Activated CD4-positive, alpha-beta T cell treated with anti-CD3 and anti-CD28 coated beads for 36 hours (primary cell): ENCODE results near the gene GCSH. TPM values are rescaled to one million over a fixed set of nuclear protein-coding genes. Genes with fewer than 3 reads are reported as not detected.

Experiments
- ATAC-seq: fragments of 200-7000 bp; cut with Tn5 transposase; one replicate; pipeline ENCODE4 v1.10.0; 2021; ENCODE audit warnings: mild to moderate bottlenecking, moderate library complexity
- CTCF ChIA-PET: fragments of 350-600 bp; sonication (Branson Sonifier 250); formaldehyde crosslinking; loops from one replicate; lab custom pipeline; 2021; ENCODE audit warnings: antibody characterized with exemption; lab: Charles Lee
- POLR2A ChIA-PET: fragments of 350-600 bp; sonication (Branson Sonifier 250); formaldehyde crosslinking; loops from one replicate; lab custom pipeline; 2021; ENCODE audit warnings: antibody characterized with exemption, inconsistent platforms; lab: Charles Lee
- DNase-seq: peaks from one replicate; pipeline ENCODE4 v3.0.0-alpha.2; 2020
- H3K27ac Mint-ChIP-seq: one replicate; pipeline ENCODE4 v1.8.0; 2021; ENCODE audit warnings: mixed read lengths
- H3K27me3 Mint-ChIP-seq: one replicate; pipeline ENCODE4 v1.8.0; 2021; ENCODE audit warnings: mixed read lengths
- H3K36me3 Mint-ChIP-seq: one replicate; pipeline ENCODE4 v1.8.0; 2021; ENCODE audit warnings: low read depth, mixed read lengths
- H3K4me1 Mint-ChIP-seq: one replicate; pipeline ENCODE4 v1.8.0; 2021; ENCODE audit warnings: mixed read lengths
- H3K4me3 Mint-ChIP-seq: one replicate; pipeline ENCODE4 v1.8.0; 2021; ENCODE audit warnings: mild to moderate bottlenecking, moderate library complexity, mixed read lengths
- H3K9me3 Mint-ChIP-seq: one replicate; pipeline ENCODE4 v1.8.0; 2021; ENCODE audit warnings: low read depth, mixed read lengths
- intact Hi-C, 2 experiments: fragments of 100-400 bp; cut with DNase I in 1 of 2; cut with micrococcal nuclease in 1 of 2; formaldehyde crosslinking; loops; one replicate each; pipeline versions ENCODE4 v1.14.2 to v1.15.1; 2022 to 2024; cut with DNase I, micrococcal nuclease
- total RNA-seq, 2 experiments: library from RNA; stranded (reverse); gene quantifications; one replicate each; pipeline ENCODE4 v1.2.3, GENCODE V29; 2021

GCSH gene
- total RNA-seq, 2 experiments from 2014 or later: 22.2 to 24.9 TPM

- Mint-ChIP-seq H3K27ac (no peak overlapping the region), H3K9me3 (no peaks in the 10 kb centered on the region), H3K4me1 (peaks cover 7% of the 10 kb centered on the region), H3K36me3 (no peaks in the 10 kb centered on the region), H3K4me3 (no peak overlapping the region), H3K27me3 (no peaks in the 10 kb centered on the region)
- ChIA-PET POLR2A (no interaction called here), CTCF (interaction anchor here (2.8 to 5.4 kb wide), 2 partner anchors 38 to 70 kb away, joined by 8 to 51 read pairs; partner anchors contain the start of gene ATMIN)
- intact Hi-C loops: no loop called here
- DNase-seq (no peak), ATAC-seq (no peak)
These were observed 22.4 kb downstream of the GCSH start for GRCh38 chr16:81073560-81074330.

GRCh38 chr16:81071805-81072204 is 24.4 kb downstream of the GCSH start:
- intact Hi-C loops: no loop called here
- ChIA-PET POLR2A (no interaction called here), CTCF (no interaction called here)
- ATAC-seq (no peak), DNase-seq (no peak)
- Mint-ChIP-seq H3K36me3 (no peaks in the 10 kb centered on the region), H3K27me3 (no peaks in the 10 kb centered on the region), H3K4me1 (peaks cover 5% of the 10 kb centered on the region), H3K9me3 (no peaks in the 10 kb centered on the region), H3K4me3 (no peak overlapping the region), H3K27ac (no peak overlapping the region)

- intact Hi-C loops: no loop called here
- DNase-seq: no peak
- Mint-ChIP-seq H3K4me1 (peaks cover 8% of the 10 kb centered on the region), H3K27me3 (no peaks in the 10 kb centered on the region), H3K27ac (no peak overlapping the region), H3K4me3 (no peak overlapping the region), H3K36me3 (no peaks in the 10 kb centered on the region), H3K9me3 (no peaks in the 10 kb centered on the region)
- POLR2A ChIA-PET: no interaction called here
- ATAC-seq: no peak
- CTCF ChIA-PET: interaction anchor here (0.6 kb wide), 1 partner anchor 35 kb away, joined by 3 read pairs; the partner anchor contains the start of gene ATMIN
These were observed 25.2 kb downstream of the GCSH start for GRCh38 chr16:81070979-81071378.

DNA sequence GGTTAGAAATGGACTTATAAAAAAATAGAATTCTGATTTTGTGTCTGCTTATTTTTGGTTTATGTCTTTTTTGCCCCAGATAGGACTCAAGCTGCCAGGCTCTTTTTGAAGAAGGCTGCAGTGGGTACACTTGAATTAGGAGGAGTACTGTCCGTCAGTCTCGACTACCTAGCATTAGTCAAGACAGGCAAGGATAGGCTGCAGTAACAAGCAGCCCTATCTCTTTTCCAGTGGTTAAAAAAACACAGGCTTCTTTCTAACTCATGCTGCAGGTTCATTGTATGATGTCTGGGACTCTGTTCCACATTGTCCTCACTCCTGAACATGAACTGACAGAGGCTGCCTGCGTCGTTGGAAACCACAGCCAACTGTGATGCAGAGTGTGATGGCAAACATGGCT is 27.1 kb downstream of the GCSH start:
- no peaks in the 10 kb centered on the region for H3K36me3 Mint-ChIP-seq
- H3K27me3 Mint-ChIP-seq: no peaks in the 10 kb centered on the region
- no peak overlapping the region for H3K27ac Mint-ChIP-seq
- H3K4me3 Mint-ChIP-seq: no peak overlapping the region
- DNase-seq: no peak
- no peaks in the 10 kb centered on the region for H3K9me3 Mint-ChIP-seq
- ChIA-PET POLR2A (no interaction called here), CTCF (no interaction called here)
- no peak for ATAC-seq
- intact Hi-C loops: no loop called here
- peaks cover 4% of the 10 kb centered on the region for H3K4me1 Mint-ChIP-seq

GRCh38 chr16:81067166-81067565 is 29.0 kb downstream of the GCSH start:
- ChIA-PET CTCF (interaction anchor here (1.4 kb wide), 1 partner anchor 9 kb away, joined by 3 read pairs; no protein-coding TSS in a partner anchor), POLR2A (no interaction called here)
- peaks cover 4% of the 10 kb centered on the region for H3K4me1 Mint-ChIP-seq
- intact Hi-C loops: no loop called here
- DNase-seq (no peak), ATAC-seq (no peak)
- H3K9me3 Mint-ChIP-seq: no peaks in the 10 kb centered on the region
- H3K4me3 Mint-ChIP-seq: no peak overlapping the region
- no peaks in the 10 kb centered on the region for H3K36me3 Mint-ChIP-seq
- no peak overlapping the region for H3K27ac Mint-ChIP-seq
- H3K27me3 Mint-ChIP-seq: no peaks in the 10 kb centered on the region

DNA sequence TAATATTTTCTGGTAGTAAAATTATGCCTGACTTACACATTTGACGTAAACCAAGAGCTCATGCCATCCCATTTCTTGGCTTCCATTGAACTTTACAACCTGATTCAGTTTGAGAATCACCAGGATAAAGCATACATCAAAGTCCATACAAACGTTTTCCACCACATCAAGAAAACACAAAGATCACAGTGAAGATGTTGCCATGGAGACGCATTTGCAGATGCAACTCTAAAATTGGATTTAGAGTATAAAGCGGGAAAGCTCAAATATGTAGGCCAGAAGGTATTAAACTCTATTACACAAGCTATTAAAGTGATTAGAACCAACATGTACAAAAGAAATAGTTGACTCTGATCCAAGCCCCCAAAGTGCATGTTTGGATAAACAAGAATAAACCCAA is 29.5 kb downstream of the GCSH start:
- ATAC-seq (no peak), DNase-seq (no peak)
- no peaks in the 10 kb centered on the region for H3K36me3 Mint-ChIP-seq
- no peak overlapping the region for H3K4me3 Mint-ChIP-seq
- no peak overlapping the region for H3K27ac Mint-ChIP-seq
- POLR2A ChIA-PET: no interaction called here
- CTCF ChIA-PET: interaction anchor here (1.4 kb wide), 1 partner anchor 8 kb away, joined by 3 read pairs; no protein-coding TSS in a partner anchor
- H3K9me3 Mint-ChIP-seq: no peaks in the 10 kb centered on the region
- peaks cover 4% of the 10 kb centered on the region for H3K4me1 Mint-ChIP-seq
- no peaks in the 10 kb centered on the region for H3K27me3 Mint-ChIP-seq
- intact Hi-C loops: no loop called here

GRCh38 chr16:81061871-81062608 is 34.2 kb downstream of the GCSH start:
- Mint-ChIP-seq H3K27me3 (no peaks in the 10 kb centered on the region), H3K27ac (no peak overlapping the region), H3K9me3 (no peaks in the 10 kb centered on the region), H3K36me3 (no peaks in the 10 kb centered on the region), H3K4me3 (no peak overlapping the region), H3K4me1 (peaks cover 4% of the 10 kb centered on the region)
- ChIA-PET POLR2A (no interaction called here), CTCF (no interaction called here)
- ATAC-seq: no peak
- DNase-seq: no peak
- intact Hi-C loops: no loop called here

GRCh38 chr16:81061307-81061640 is 34.9 kb downstream of the GCSH start:
- ChIA-PET CTCF (no interaction called here), POLR2A (no interaction called here)
- no peak overlapping the region for H3K27ac Mint-ChIP-seq
- no peaks in the 10 kb centered on the region for H3K9me3 Mint-ChIP-seq
- H3K4me3 Mint-ChIP-seq: no peak overlapping the region
- no peaks in the 10 kb centered on the region for H3K4me1 Mint-ChIP-seq
- DNase-seq (no peak), ATAC-seq (no peak)
- H3K36me3 Mint-ChIP-seq: no peaks in the 10 kb centered on the region
- intact Hi-C loops: no loop called here
- no peaks in the 10 kb centered on the region for H3K27me3 Mint-ChIP-seq

GRCh38 chr16:81060576-81061306 is 35.5 kb downstream of the GCSH start:
- ChIA-PET CTCF (no interaction called here), POLR2A (no interaction called here)
- H3K9me3 Mint-ChIP-seq: no peaks in the 10 kb centered on the region
- no peaks in the 10 kb centered on the region for H3K36me3 Mint-ChIP-seq
- DNase-seq (no peak), ATAC-seq (no peak)
- H3K4me1 Mint-ChIP-seq: no peaks in the 10 kb centered on the region
- H3K27me3 Mint-ChIP-seq: no peaks in the 10 kb centered on the region
- no peak overlapping the region for H3K4me3 Mint-ChIP-seq
- intact Hi-C loops: no loop called here
- H3K27ac Mint-ChIP-seq: no peak overlapping the region

- ChIA-PET POLR2A (no interaction called here), CTCF (no interaction called here)
- no peak overlapping the region for H3K27ac Mint-ChIP-seq
- DNase-seq (no peak), ATAC-seq (no peak)
- peaks cover 13% of the 10 kb centered on the region for H3K9me3 Mint-ChIP-seq
- peaks cover 4% of the 10 kb centered on the region for H3K36me3 Mint-ChIP-seq
- no peaks in the 10 kb centered on the region for H3K4me1 Mint-ChIP-seq
- intact Hi-C loops: no loop called here
- no peak overlapping the region for H3K4me3 Mint-ChIP-seq
- no peaks in the 10 kb centered on the region for H3K27me3 Mint-ChIP-seq
These were observed 42.4 kb downstream of the GCSH start for GRCh38 chr16:81053761-81054160.

DNA sequence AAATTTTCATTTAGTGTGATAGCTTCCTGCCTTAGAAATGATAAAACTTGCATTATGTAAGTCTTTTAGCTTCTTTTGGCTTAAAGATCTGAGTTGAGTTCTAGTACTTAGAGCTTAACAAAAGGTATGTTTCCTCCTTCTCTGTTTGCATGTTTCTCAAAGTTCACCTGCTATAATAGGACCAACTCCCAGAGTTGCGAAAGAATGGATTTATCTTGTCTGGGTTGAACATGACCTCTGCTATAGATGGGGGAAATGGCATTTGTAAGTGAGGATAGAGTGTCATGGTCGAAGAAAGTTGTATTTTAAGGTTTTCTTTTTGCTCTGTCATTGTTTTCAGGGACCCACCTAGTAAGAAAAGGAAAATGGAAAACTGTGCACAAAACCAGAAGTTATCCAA is 53.4 kb downstream of the GCSH start:
- peaks cover 38% of the 10 kb centered on the region for H3K36me3 Mint-ChIP-seq
- POLR2A ChIA-PET: no interaction called here
- peak overlapping the region; percentile 33 for H3K27ac Mint-ChIP-seq
- no peak for DNase-seq
- H3K27me3 Mint-ChIP-seq: no peaks in the 10 kb centered on the region
- H3K4me1 Mint-ChIP-seq: peaks cover 16% of the 10 kb centered on the region
- H3K4me3 Mint-ChIP-seq: no peak overlapping the region
- H3K9me3 Mint-ChIP-seq: no peaks in the 10 kb centered on the region
- no peak for ATAC-seq
- intact Hi-C loops: no loop called here
- CTCF ChIA-PET: interaction anchor here (0.7 kb wide), 1 partner anchor 67 kb away, joined by 3 read pairs; no protein-coding TSS in a partner anchor
